ENCODE data around the gene SUCLG1.
"Not testable (repeated sequence)": the region's sequence is repeated elsewhere in the genome, so short reads cannot be mapped to it uniquely, and the experiment has no call there.

DNA sequence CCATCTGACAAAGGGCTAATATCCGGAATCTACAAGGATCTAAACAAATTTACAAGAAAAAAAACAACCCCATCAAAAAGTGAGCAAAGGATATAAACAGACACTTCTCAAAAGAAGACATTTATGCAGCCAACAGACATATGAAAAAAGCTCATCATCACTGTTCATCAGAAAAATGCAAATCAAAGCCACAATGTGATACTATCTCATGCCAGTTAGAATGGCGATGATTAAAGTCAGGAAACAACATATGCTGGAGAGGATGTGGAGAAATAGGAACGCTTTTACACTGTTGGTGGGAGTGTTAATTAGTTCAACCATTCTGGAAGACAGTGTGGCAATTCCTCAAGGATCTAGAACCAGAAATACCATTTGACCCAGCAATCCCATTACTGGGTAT lies 57.0 kb downstream of the SUCLG1 start:
- not testable (repeated sequence) for TF ChIP-seq POLR2A (IDR thresholded peaks at IDR 0.05)
- TF ChIP-seq, protein P1, sequence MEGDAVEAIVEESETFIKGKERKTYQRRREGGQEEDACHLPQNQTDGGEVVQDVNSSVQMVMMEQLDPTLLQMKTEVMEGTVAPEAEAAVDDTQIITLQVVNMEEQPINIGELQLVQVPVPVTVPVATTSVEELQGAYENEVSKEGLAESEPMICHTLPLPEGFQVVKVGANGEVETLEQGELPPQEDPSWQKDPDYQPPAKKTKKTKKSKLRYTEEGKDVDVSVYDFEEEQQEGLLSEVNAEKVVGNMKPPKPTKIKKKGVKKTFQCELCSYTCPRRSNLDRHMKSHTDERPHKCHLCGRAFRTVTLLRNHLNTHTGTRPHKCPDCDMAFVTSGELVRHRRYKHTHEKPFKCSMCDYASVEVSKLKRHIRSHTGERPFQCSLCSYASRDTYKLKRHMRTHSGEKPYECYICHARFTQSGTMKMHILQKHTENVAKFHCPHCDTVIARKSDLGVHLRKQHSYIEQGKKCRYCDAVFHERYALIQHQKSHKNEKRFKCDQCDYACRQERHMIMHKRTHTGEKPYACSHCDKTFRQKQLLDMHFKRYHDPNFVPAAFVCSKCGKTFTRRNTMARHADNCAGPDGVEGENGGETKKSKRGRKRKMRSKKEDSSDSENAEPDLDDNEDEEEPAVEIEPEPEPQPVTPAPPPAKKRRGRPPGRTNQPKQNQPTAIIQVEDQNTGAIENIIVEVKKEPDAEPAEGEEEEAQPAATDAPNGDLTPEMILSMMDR (IDR thresholded peaks at IDR 0.05), result not testable (repeated sequence)
